HepG2 (cell line): ENCODE measurements around the gene ARHGAP33. TPM values are rescaled to one million over a fixed set of nuclear protein-coding genes. Genes with fewer than 3 reads are reported as not detected.

ENCODE experiments used
- ATAC-seq: fragments of 200-7000 bp; cut with Tn5 transposase; 3 replicates; pipeline ENCODE4 v1.9.1; 2020; ENCODE audit warnings: mild to moderate bottlenecking, moderate library complexity
- BruUV-seq: library from RNA; stranded (reverse); fragments of 400-500 nt; replicated peaks from 2 replicates; lab custom pipeline; 2021; lab: Mats Ljungman, UMichigan
- CTCF ChIA-PET: fragments of 300-600 bp; formaldehyde crosslinking; extraction: SDS; loops from one replicate; lab custom pipeline; 2021; ENCODE audit warnings: low total read pairs, inconsistent platforms, low intra/inter-chr PET ratio; lab: Yijun Ruan, JAX
- POLR2A ChIA-PET: fragments of 350-600 bp; sonication (Branson Sonifier 250); formaldehyde crosslinking; loops from one replicate; lab custom pipeline; 2020; ENCODE audit warnings: antibody characterized with exemption, inconsistent platforms; lab: Yijun Ruan, JAX
- DNase-seq: peaks from one replicate; pipeline ENCODE4 v3.0.0-alpha.2; 2015; ENCODE audit warnings: low spot score
- FAIRE-seq: peaks from 3 replicates; lab custom pipeline; 2011; peaks lifted over from hg19 to GRCh38; lab: Jason Lieb, UNC
- H2AFZ ChIP-seq: one replicate; pipeline ENCODE4 v1.6.1; 2011; ENCODE audit warnings: low read length, inconsistent platforms
- H3K27ac ChIP-seq: fragments of 300-600 bp; 3 replicates; pipeline ENCODE4 v1.8.0; 2011; ENCODE audit warnings: mixed run types, mild to moderate bottlenecking, mixed read lengths, low read length, inconsistent platforms; ENCODE audit not compliant: insufficient read depth; ENCODE audit errors: extremely low read length
- H3K27me3 ChIP-seq, 2 experiments: fragments of 200-600 bp in 1 of 2; 2 replicates in 1 of 2; 3 replicates in 1 of 2; pipeline versions ENCODE4 v1.6.0 to v1.8.0; 2011; ENCODE audit warnings: low read length in 2 of 2, mild to moderate bottlenecking in 2 of 2, moderate library complexity in 2 of 2, inconsistent platforms in 1 of 2; ENCODE audit not compliant: insufficient read depth in 2 of 2, control insufficient read depth in 1 of 2
- H3K36me3 ChIP-seq, 2 experiments: fragments of 200-600 bp in 1 of 2; replicated peaks in 1 of 2; 2 replicates in 1 of 2; 3 replicates in 1 of 2; pipeline versions ENCODE4 v1.5.1 to v1.8.0; 2011; ENCODE audit warnings: low read length in 2 of 2, inconsistent platforms in 1 of 2; ENCODE audit not compliant: insufficient read depth in 2 of 2, control insufficient read depth in 1 of 2
- H3K4me1 ChIP-seq: 2 replicates; pipeline ENCODE4 v1.5.1; 2012; ENCODE audit warnings: low read length, inconsistent platforms; ENCODE audit not compliant: insufficient read depth
- H3K4me2 ChIP-seq: 2 replicates; pipeline ENCODE4 v1.6.0; 2011; ENCODE audit warnings: low read depth, low read length, inconsistent platforms
- H3K4me3 ChIP-seq, 3 experiments: fragments of 200-600 bp in 1 of 3; sonication (generic), shearing (Covaris generic) in 1 of 3; replicated peaks in 1 of 3; 2 replicates each; pipeline ENCODE4 v1.5.1; 2011 to 2016; ENCODE audit warnings: low read length in 3 of 3, inconsistent platforms in 2 of 3, low read depth in 2 of 3, mild to moderate bottlenecking in 2 of 3, control low read depth in 1 of 3, mixed read lengths in 1 of 3; ENCODE audit not compliant: insufficient read depth in 1 of 3
- H3K79me2 ChIP-seq: one replicate; pipeline ENCODE4 v1.6.1; 2011; ENCODE audit warnings: low read length, inconsistent platforms; ENCODE audit not compliant: insufficient read depth
- H3K9ac ChIP-seq: 2 replicates; pipeline ENCODE4 v1.6.0; 2011; ENCODE audit warnings: mild to moderate bottlenecking, low read depth, low read length, inconsistent platforms; ENCODE audit not compliant: insufficient read depth
- H3K9me3 ChIP-seq: 2 replicates; pipeline ENCODE4 v1.5.1; 2012; ENCODE audit warnings: mild to moderate bottlenecking, low read length
- H4K20me1 ChIP-seq: 2 replicates; pipeline ENCODE4 v1.6.0; 2011; ENCODE audit warnings: inconsistent platforms, mild to moderate bottlenecking, low read length, moderate library complexity; ENCODE audit not compliant: insufficient read depth
- KDM5B ChIP-seq: sonication (generic); formaldehyde crosslinking; IDR thresholded peaks from 2 replicates; pipeline ENCODE4 v1.4.0; 2020; ENCODE audit warnings: missing genetic modification reagents, mild to moderate bottlenecking, borderline replicate concordance
- NR2F1 ChIP-seq, 2 experiments: fragments of 450-650 bp in 1 of 2; formaldehyde crosslinking in 1 of 2; IDR thresholded peaks; 2 replicates each; pipeline versions ENCODE4 v1.5.0 to v1.6.1; 2016 to 2020; ENCODE audit warnings: mild to moderate bottlenecking in 1 of 2, missing compliant biosample characterization in 1 of 2, missing genetic modification reagents in 1 of 2, moderate library complexity in 1 of 2
- SP4 ChIP-seq: sonication (generic); formaldehyde crosslinking; IDR thresholded peaks from 2 replicates; pipeline ENCODE4 v1.8.1; 2023; ENCODE audit warnings: mild to moderate bottlenecking, missing genetic modification reagents
- TOE1 ChIP-seq: sonication (generic); formaldehyde crosslinking; IDR thresholded peaks from 2 replicates; pipeline ENCODE4 v1.4.0; 2020; ENCODE audit warnings: mild to moderate bottlenecking, missing genetic modification reagents
- ZBTB1 ChIP-seq: sonication (generic); formaldehyde crosslinking; IDR thresholded peaks from 2 replicates; pipeline ENCODE4 v1.4.0; 2020; ENCODE audit warnings: missing genetic modification reagents, borderline replicate concordance
- ZFP36 ChIP-seq: fragments of 150-350 bp; IDR thresholded peaks from 2 replicates; pipeline ENCODE4 v1.6.1; 2018; ENCODE audit warnings: borderline replicate concordance, low read length, low read depth; ENCODE audit not compliant: partially characterized antibody
- ZNF552 ChIP-seq: sonication (generic); formaldehyde crosslinking; IDR thresholded peaks from 2 replicates; pipeline ENCODE4 v1.9.0; 2022; ENCODE audit warnings: missing genetic modification reagents, mild to moderate bottlenecking, borderline replicate concordance
- ZNF652 ChIP-seq: IDR thresholded peaks from 2 replicates; pipeline ENCODE4 v1.6.1; 2016; ENCODE audit warnings: low read depth, borderline replicate concordance
- WGBS: methylation state at CpG from one replicate; pipeline ENCODE4 v1.1.6; 2017; ENCODE audit warnings: low lambda C conversion rate; 5-methylcytosine and 5-hydroxymethylcytosine counted together
- in situ Hi-C: cut with HindIII; loops from 2 replicates; pipeline ENCODE4 v1.10.0; 2017; ENCODE audit warnings: low pct_unique_long_range_greater_than_20kb; ENCODE audit not compliant: extremely low pct_ligation_motif_present
- intact Hi-C: fragments of 100-400 bp; cut with micrococcal nuclease; formaldehyde crosslinking; loops from one replicate; pipeline ENCODE4 v1.10.0; 2022; ENCODE audit not compliant: unreplicated experiment
- polyA plus RNA-seq, 8 experiments: library from polyadenylated mRNA; depleted of rRNA in 3 of 8; stranded (reverse) in 7 of 8; unstranded in 1 of 8; fragments of >200 nt; fragmentation: Illumina TruSeq in 4 of 8; extraction: Trizol in 4 of 8; gene quantifications; 2 replicates each; pipeline versions ENCODE4 v1.2.1 to v1.2.3, GENCODE V29; 2011 to 2016; ENCODE audit warnings: low read depth in 4 of 8, missing spikeins in 1 of 8, mixed read lengths in 1 of 8; ENCODE audit not compliant: insufficient read depth in 1 of 8
- total RNA-seq, 5 experiments: library from RNA; depleted of rRNA; stranded (reverse); fragments of >200 nt; fragmentation: Illumina TruSeq; extraction: Trizol; gene quantifications; 2 replicates each; pipeline ENCODE4 v1.2.3, GENCODE V29; 2016; ENCODE audit warnings: low read depth in 1 of 5
- TF ChIP-seq, protein P1 (sequence below), 2 experiments: sonication (generic) in 1 of 2; formaldehyde crosslinking in 1 of 2; IDR thresholded peaks; 2 replicates each; pipeline versions ENCODE4 v1.4.0 to v1.6.1; 2018 to 2020; ENCODE audit warnings: missing genetic modification reagents in 2 of 2, borderline replicate concordance in 1 of 2, low read depth in 1 of 2, mild to moderate bottlenecking in 1 of 2, missing biosample characterization in 1 of 2
- TF ChIP-seq, protein P2 (sequence below): sonication (generic); formaldehyde crosslinking; IDR thresholded peaks from 2 replicates; pipeline ENCODE4 v1.4.0; 2020; ENCODE audit warnings: missing genetic modification reagents

Gene ARHGAP33
- total and polyA plus RNA-seq, 2 of the 13 experiments (the other 11 are each of a cell fraction or from before 2014, with no cell fraction given), result 1.3 to 2.7 TPM

DNA sequence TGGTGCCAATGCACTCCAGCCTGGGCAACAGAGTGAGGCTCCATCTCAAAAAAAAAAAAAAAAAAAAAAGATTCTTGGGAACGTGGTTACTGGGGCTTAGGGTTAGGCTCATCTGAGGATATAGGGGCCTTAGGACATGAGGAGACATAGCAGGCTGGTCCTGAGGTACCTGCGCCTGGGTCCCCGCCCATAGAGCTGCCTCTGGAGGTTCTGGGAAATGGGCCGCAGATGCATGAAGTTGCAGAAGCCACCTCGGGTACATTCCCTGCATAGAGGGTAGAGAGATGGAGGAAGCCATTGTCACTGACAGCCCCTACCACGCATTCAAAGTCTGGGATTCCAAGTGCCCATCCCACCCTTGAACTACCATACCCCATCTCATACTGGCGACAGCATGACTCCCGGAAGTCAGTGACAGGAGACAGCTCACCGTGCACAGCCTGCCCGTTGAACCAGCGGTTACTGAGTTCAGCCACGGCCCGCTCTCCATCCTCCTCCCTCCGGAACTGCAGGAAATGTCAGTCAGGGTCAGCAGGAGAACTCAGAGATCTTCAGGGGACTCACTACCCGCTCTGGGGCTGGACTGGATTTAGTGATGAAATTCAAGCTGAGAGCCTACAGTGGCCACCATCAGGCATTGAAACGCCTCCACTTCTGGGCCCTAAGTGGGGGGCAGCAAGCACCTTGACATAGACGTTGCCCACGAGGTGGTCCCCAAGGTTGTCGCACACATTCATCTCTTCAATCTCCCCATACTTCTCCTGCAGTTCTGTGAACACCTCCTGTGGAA is 31.5 kb upstream of the ARHGAP33 start:
- Histone ChIP-seq H2AFZ (no peak overlapping the region), H3K4me3 (peak overlapping the region in 2 of 3 experiments; percentile 82 to 88; a peak in 4 of 6 replicates), H3K9ac (peak overlapping the region; percentile 84; the same call in 1 of the 2 replicates), H3K9me3 (no peaks in the 10 kb centered on the region), H3K27me3 (no peaks in the 10 kb centered on the region; a peak in 1 of 5 replicates), H3K4me2 (peak overlapping the region; percentile 94), H3K79me2 (peaks cover 12% of the 10 kb centered on the region), H3K36me3 (peaks cover 4% of the 10 kb centered on the region in 2 experiments; a peak in 3 of 5 replicates), H4K20me1 (no peaks in the 10 kb centered on the region), H3K27ac (no peak overlapping the region), H3K4me1 (peaks cover 48% of the 10 kb centered on the region)
- intact Hi-C loops, result loop anchor here (1.0 to 10.0 kb wide), 2 partner anchors 49 to 187 kb away; no protein-coding TSS in a partner anchor
- 91% methylated on average over 14 of the region's 19 CpGs for WGBS
- FAIRE-seq, result no peak
- ChIA-PET CTCF (no interaction called here), POLR2A (interaction anchor here (0.8 to 1.9 kb wide), 4 partner anchors 42 to 233 kb away, joined by 3 to 8 read pairs (median 4); no protein-coding TSS in a partner anchor)
- no peak for ATAC-seq
- BruUV-seq, result no TSS peak
- in situ Hi-C loops, result no loop called here
- no peak for DNase-seq
- TF ChIP-seq SP4 (CRISPR knock-in tag), result no peak
- TF ChIP-seq, all 625 proteins: peak for 0

DNA sequence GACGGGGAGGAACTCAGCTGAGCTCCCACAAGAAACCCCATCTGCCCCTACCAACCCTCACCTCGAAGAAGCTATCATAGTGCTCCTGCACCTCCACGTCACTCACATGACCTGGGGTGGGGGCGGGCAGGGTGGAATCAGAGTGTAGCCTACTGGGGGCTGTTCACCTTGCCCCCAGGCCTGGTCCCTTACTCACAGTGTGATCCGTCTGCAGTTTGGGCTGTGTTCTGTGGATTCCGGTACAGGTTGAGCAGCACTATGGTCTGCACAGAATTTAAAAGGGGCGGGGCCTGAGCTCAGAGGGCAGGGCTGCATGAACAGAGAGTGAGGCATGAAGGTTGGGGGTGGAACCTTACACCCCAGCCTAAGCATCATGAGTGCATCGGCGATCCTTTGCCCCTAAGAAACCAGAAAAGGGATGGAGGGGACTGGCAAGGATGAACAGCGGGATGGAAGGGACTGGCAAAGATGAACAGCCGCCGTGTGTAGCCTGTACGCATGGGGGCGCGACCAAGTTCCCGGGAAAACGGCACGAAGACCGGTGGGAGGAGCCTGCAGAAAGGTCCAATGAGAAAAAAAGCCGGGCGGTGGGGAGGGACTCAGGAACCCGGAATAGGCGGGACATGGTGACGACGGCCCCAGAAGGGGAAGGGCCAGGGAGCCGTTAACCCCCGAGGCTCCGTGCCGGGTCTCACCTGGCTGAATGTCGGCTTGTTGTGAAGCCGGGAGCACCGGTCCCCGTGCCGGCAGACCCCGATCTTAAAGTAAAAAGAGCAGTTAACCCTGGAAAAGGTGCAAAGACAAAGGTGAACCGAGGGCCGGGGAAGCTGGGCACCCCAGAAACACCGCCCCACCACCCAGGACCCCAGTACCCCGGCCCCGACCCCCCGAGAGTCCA is 30.7 kb upstream of the ARHGAP33 start:
- 9% methylated on average over 39 of the region's 41 CpGs for WGBS
- Histone ChIP-seq H4K20me1 (no peaks in the 10 kb centered on the region), H2AFZ (no peak overlapping the region), H3K9ac (peak overlapping the region; percentile 84), H3K79me2 (peaks cover 17% of the 10 kb centered on the region), H3K27me3 (no peaks in the 10 kb centered on the region; a peak in 1 of 5 replicates), H3K9me3 (no peaks in the 10 kb centered on the region), H3K27ac (peak overlapping the region; percentile 94), H3K4me1 (peaks cover 50% of the 10 kb centered on the region), H3K36me3 (no peaks in the 10 kb centered on the region), H3K4me3 (peak overlapping the region; percentile 82 to 96 (median 88)), H3K4me2 (peak overlapping the region; percentile 94)
- FAIRE-seq (peak; percentile 44), DNase-seq (peak; percentile 94), ATAC-seq (peak; percentile 44)
- in situ Hi-C loops (no loop called here), intact Hi-C loops (loop anchor here (1.0 to 10.0 kb wide), 2 partner anchors 50 to 187 kb away; no protein-coding TSS in a partner anchor)
- ChIA-PET CTCF (no interaction called here), POLR2A (interaction anchor here (0.7 to 1.9 kb wide), 11 partner anchors 13 to 234 kb away, joined by 3 to 11 read pairs (median 4); partner anchors contain the start of genes COX6B1, HSPB6 and PROSER3)
- TSS peak; percentile 81 for BruUV-seq
- no peak for TF ChIP-seq NR2F1 (CRISPR knock-in tag; IDR thresholded peaks at IDR 0.05)
- no peak for TF ChIP-seq ZBTB1
- TF ChIP-seq, protein P1, sequence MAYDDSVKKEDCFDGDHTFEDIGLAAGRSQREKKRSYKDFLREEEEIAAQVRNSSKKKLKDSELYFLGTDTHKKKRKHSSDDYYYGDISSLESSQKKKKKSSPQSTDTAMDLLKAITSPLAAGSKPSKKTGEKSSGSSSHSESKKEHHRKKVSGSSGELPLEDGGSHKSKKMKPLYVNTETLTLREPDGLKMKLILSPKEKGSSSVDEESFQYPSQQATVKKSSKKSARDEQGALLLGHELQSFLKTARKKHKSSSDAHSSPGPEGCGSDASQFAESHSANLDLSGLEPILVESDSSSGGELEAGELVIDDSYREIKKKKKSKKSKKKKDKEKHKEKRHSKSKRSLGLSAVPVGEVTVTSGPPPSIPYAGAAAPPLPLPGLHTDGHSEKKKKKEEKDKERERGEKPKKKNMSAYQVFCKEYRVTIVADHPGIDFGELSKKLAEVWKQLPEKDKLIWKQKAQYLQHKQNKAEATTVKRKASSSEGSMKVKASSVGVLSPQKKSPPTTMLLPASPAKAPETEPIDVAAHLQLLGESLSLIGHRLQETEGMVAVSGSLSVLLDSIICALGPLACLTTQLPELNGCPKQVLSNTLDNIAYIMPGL (CRISPR knock-in tag; IDR thresholded peaks at IDR 0.05; ENCODE audit: borderline replicate concordance in 1 of 2, low read depth in 1 of 2), result peak in 1 of 2 experiments; percentile 58; a peak in 1 of 4 replicates
- peak; percentile 99 for TF ChIP-seq ZNF652 (CRISPR knock-in tag)
- TF ChIP-seq KDM5B (CRISPR knock-in tag), result no peak
- TF ChIP-seq ZFP36, result no peak
- TF ChIP-seq, protein P2, sequence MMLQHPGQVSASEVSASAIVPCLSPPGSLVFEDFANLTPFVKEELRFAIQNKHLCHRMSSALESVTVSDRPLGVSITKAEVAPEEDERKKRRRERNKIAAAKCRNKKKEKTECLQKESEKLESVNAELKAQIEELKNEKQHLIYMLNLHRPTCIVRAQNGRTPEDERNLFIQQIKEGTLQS, result 0 out of 2 replicates have a peak, but pooled peaks have one; percentile 7
- TF ChIP-seq ZNF552 (CRISPR knock-in tag), result no peak
- no peak for TF ChIP-seq TOE1 (CRISPR knock-in tag)
